Measurements from ENCODE around the gene VILL. TPM values are rescaled to one million over a fixed set of nuclear protein-coding genes. Genes with fewer than 3 reads are reported as not detected.

The VILL gene
- total and polyA plus RNA-seq, 10 of the 15 experiments (the other 5 are each of a cell fraction or from before 2014, with no cell fraction given), result 0.15 to 5.4 (median 2.1) TPM; not detected in 1

DNA sequence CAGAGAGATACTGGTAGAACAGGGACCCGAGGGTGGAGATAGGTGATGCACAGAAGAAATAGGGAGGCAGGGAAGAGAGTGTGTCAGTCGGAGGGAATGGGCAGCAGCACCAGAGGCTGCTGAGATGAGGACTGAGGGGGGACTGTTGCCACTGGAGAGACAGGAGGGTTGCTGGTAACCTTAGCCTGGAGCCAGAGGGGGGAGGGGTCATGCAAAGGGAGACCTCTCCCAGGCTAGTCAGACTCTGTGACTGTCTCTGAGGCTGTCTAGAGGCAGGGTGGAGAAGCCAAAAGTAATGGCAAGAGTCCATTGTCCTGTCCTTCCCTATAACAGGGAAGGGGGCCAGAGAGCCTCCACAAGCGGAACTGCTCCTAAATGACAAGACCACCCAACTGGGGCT is 46.3 kb downstream of the VILL start (continued):
- no peak for TF ChIP-seq BCL3 (IDR thresholded peaks at IDR 0.05; ENCODE audit: borderline replicate concordance, insufficient read depth, low read depth, low read length, poor library complexity, severe bottlenecking)
- no peak for TF ChIP-seq FOXK2 (IDR thresholded peaks at IDR 0.05)

GRCh38 chr3:38038447-38038911 is 47.9 kb downstream of the VILL start:
- ChIA-PET SMC1A (ENCODE audit: uncharacterized antibody, unreplicated experiment) (no interaction called here), CTCF (interaction anchor here (2.5 kb wide), 1 partner anchor 64 kb away, joined by 9 read pairs; no protein-coding TSS in a partner anchor), RAD21 (ENCODE audit: unreplicated experiment) (interaction anchor here (0.9 kb wide), 1 partner anchor 102 kb away, joined by 3 read pairs; no protein-coding TSS in a partner anchor), POLR2A (interaction anchor here (0.9 kb wide), 1 partner anchor 127 kb away, joined by 4 read pairs; the partner anchor contains the start of gene OXSR1)
- Histone ChIP-seq H3K4me3 (peak overlapping the region; percentile 71; the same call in 1 of the 2 replicates), H4K20me1 (ENCODE audit: control insufficient read depth, insufficient read depth) (no peaks in the 10 kb centered on the region), H2AFZ (ENCODE audit: control insufficient read depth, low read depth, low read length) (peak overlapping the region; percentile 45), H3K4me2 (ENCODE audit: control insufficient read depth, insufficient read depth) (peak overlapping the region; percentile 84), H3K36me3 (ENCODE audit: control insufficient read depth in 2 of 2, insufficient read depth in 2 of 2, low read length in 1 of 2) (no peaks in the 10 kb centered on the region), H3K9ac (ENCODE audit: control insufficient read depth, insufficient read depth, low read length) (no peak overlapping the region), H3K27me3 (replicated peaks in 1 of 2; ENCODE audit: control insufficient read depth in 2 of 2, insufficient read depth in 2 of 2, low read length in 1 of 2) (peaks cover 0 to 3% of the 10 kb centered on the region in 2 experiments; a peak in 2 of 4 replicates), H3K9me3 (replicated peaks; ENCODE audit: control insufficient read depth, insufficient read depth, low read length) (no peaks in the 10 kb centered on the region), H3K79me2 (ENCODE audit: control insufficient read depth, insufficient read depth, low read length) (no peaks in the 10 kb centered on the region), H3K4me1 (ENCODE audit: control insufficient read depth, insufficient read depth, low read length) (peaks cover 13% of the 10 kb centered on the region), H3K27ac (ENCODE audit: control insufficient read depth, insufficient read depth) (no peak overlapping the region)
- intact Hi-C loops (cut with micrococcal nuclease; ENCODE audit: unreplicated experiment) (no loop called here), in situ Hi-C loops (cut with MboI) (no loop called here)
- BruUV-seq (replicated peaks), result no TSS peak
- DNase-seq (ENCODE audit: low read depth, low spot score) (no peak), ATAC-seq (no peak), FAIRE-seq (no peak)
- WGBS (ENCODE audit: insufficient coverage, insufficient replicate concordance, low lambda C conversion rate, missing lambda C conversion rate), result 21% methylated on average over 5 of the region's 5 CpGs
- no peak for TF ChIP-seq SRF (IDR thresholded peaks at IDR 0.05; ENCODE audit: low read depth in 2 of 2, low read length in 2 of 2)
- TF ChIP-seq POU2F2 (IDR thresholded peaks at IDR 0.05; ENCODE audit: borderline replicate concordance, low read depth, low read length), result no peak
- TF ChIP-seq ATF7 (IDR thresholded peaks at IDR 0.05; ENCODE audit: low read depth), result no peak
- TF ChIP-seq, protein P1, sequence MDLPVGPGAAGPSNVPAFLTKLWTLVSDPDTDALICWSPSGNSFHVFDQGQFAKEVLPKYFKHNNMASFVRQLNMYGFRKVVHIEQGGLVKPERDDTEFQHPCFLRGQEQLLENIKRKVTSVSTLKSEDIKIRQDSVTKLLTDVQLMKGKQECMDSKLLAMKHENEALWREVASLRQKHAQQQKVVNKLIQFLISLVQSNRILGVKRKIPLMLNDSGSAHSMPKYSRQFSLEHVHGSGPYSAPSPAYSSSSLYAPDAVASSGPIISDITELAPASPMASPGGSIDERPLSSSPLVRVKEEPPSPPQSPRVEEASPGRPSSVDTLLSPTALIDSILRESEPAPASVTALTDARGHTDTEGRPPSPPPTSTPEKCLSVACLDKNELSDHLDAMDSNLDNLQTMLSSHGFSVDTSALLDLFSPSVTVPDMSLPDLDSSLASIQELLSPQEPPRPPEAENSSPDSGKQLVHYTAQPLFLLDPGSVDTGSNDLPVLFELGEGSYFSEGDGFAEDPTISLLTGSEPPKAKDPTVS (IDR thresholded peaks at IDR 0.05; ENCODE audit: low read depth, low read length), result no peak
- TF ChIP-seq ZNF274 (IDR thresholded peaks at IDR 0.05; ENCODE audit: insufficient read depth, insufficient read length), result no peak
- no peak for TF ChIP-seq CEBPB (IDR thresholded peaks at IDR 0.05; ENCODE audit: borderline replicate concordance in 1 of 2, low read depth in 2 of 2, low read length in 2 of 2)
- TF ChIP-seq ZNF384 (IDR thresholded peaks at IDR 0.05; ENCODE audit: borderline replicate concordance, low read depth, low read length), result no peak
- TF ChIP-seq SMC3 (IDR thresholded peaks at IDR 0.05; ENCODE audit: borderline replicate concordance, low read length), result no peak
- no peak for TF ChIP-seq MEF2A (IDR thresholded peaks at IDR 0.05; ENCODE audit: insufficient read depth, low read depth, low read length)
- TF ChIP-seq STAT3 (IDR thresholded peaks at IDR 0.05; ENCODE audit: low read depth, low read length), result no peak
- no peak for TF ChIP-seq POLR2A (IDR thresholded peaks at IDR 0.05; ENCODE audit: low read depth, low read length)
- no peak for TF ChIP-seq RUNX3 (IDR thresholded peaks at IDR 0.05; ENCODE audit: low read length)
- no peak for TF ChIP-seq MYC (IDR thresholded peaks at IDR 0.05; ENCODE audit: insufficient read depth, insufficient read length, insufficient replicate concordance, low read length, severe bottlenecking)
- TF ChIP-seq, protein P2, sequence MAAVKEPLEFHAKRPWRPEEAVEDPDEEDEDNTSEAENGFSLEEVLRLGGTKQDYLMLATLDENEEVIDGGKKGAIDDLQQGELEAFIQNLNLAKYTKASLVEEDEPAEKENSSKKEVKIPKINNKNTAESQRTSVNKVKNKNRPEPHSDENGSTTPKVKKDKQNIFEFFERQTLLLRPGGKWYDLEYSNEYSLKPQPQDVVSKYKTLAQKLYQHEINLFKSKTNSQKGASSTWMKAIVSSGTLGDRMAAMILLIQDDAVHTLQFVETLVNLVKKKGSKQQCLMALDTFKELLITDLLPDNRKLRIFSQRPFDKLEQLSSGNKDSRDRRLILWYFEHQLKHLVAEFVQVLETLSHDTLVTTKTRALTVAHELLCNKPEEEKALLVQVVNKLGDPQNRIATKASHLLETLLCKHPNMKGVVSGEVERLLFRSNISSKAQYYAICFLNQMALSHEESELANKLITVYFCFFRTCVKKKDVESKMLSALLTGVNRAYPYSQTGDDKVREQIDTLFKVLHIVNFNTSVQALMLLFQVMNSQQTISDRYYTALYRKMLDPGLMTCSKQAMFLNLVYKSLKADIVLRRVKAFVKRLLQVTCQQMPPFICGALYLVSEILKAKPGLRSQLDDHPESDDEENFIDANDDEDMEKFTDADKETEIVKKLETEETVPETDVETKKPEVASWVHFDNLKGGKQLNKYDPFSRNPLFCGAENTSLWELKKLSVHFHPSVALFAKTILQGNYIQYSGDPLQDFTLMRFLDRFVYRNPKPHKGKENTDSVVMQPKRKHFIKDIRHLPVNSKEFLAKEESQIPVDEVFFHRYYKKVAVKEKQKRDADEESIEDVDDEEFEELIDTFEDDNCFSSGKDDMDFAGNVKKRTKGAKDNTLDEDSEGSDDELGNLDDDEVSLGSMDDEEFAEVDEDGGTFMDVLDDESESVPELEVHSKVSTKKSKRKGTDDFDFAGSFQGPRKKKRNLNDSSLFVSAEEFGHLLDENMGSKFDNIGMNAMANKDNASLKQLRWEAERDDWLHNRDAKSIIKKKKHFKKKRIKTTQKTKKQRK (IDR thresholded peaks at IDR 0.05; ENCODE audit: low read depth, low read length), result no peak
- TF ChIP-seq ETV6 (conservative IDR thresholded peaks at IDR 0.05 in 1 of 2, IDR thresholded peaks at IDR 0.05 in 1 of 2; ENCODE audit: borderline replicate concordance in 1 of 2, low read depth in 1 of 2), result no peak
